Measurements from ENCODE around the gene NKAIN2.

The NKAIN2 gene

GRCh38 chr6:123821112-123821511 is 17.4 kb downstream of the NKAIN2 start:
- H3K4me3 ChIP-seq (ENCODE audit: low read depth, low read length), result no peak overlapping the region
- TF ChIP-seq CTCF (IDR thresholded peaks at IDR 0.05; ENCODE audit: low read depth, low read length), result no peak

- no peak for TF ChIP-seq CTCF (IDR thresholded peaks at IDR 0.05; ENCODE audit: low read depth, low read length)
Measured at GRCh38 chr6:123829302-123829953, 25.8 kb downstream of the NKAIN2 start.

GRCh38 chr6:123830120-123830519 is 26.5 kb downstream of the NKAIN2 start:
- no peak for TF ChIP-seq CTCF (IDR thresholded peaks at IDR 0.05; ENCODE audit: low read depth, low read length)
- H3K4me3 ChIP-seq (ENCODE audit: low read depth, low read length), result no peak overlapping the region

More at GRCh38 chr6:123829302-123829953, 25.8 kb downstream of the NKAIN2 start:
- no peak overlapping the region for H3K4me3 ChIP-seq (ENCODE audit: low read depth, low read length)

- no peak overlapping the region for H3K4me3 ChIP-seq (ENCODE audit: low read depth, low read length)
- no peak for TF ChIP-seq CTCF (IDR thresholded peaks at IDR 0.05; ENCODE audit: low read depth, low read length)
Measured at GRCh38 chr6:123838505-123839234, 35.0 kb downstream of the NKAIN2 start.

- no peak for TF ChIP-seq CTCF (IDR thresholded peaks at IDR 0.05; ENCODE audit: low read depth, low read length)
- no peak overlapping the region for H3K4me3 ChIP-seq (ENCODE audit: low read depth, low read length)
Measured at GRCh38 chr6:123841067-123841896, 37.6 kb downstream of the NKAIN2 start.

- TF ChIP-seq CTCF (IDR thresholded peaks at IDR 0.05; ENCODE audit: low read depth, low read length), result no peak
- no peak overlapping the region for H3K4me3 ChIP-seq (ENCODE audit: low read depth, low read length)
Measured at GRCh38 chr6:123844011-123844410, 40.3 kb downstream of the NKAIN2 start.
